Effector CD4-positive, alpha-beta T cell (primary cell): ENCODE results near the gene PIAS4.
"Not testable (repeated sequence)": the region's sequence is repeated elsewhere in the genome, so short reads cannot be mapped to it uniquely, and the experiment has no call there.

ENCODE experiments used
- DNase-seq: peaks from one replicate; pipeline ENCODE4 v3.0.0-alpha.2; 2020
- total RNA-seq: gene quantifications from one replicate; lab custom pipeline; 2026; lab: John Stamatoyannopoulos, UW

PIAS4 gene
- total RNA-seq = 21.0 reads per million, percentile 48 among the genes with 10 or more reads in this experiment

DNA sequence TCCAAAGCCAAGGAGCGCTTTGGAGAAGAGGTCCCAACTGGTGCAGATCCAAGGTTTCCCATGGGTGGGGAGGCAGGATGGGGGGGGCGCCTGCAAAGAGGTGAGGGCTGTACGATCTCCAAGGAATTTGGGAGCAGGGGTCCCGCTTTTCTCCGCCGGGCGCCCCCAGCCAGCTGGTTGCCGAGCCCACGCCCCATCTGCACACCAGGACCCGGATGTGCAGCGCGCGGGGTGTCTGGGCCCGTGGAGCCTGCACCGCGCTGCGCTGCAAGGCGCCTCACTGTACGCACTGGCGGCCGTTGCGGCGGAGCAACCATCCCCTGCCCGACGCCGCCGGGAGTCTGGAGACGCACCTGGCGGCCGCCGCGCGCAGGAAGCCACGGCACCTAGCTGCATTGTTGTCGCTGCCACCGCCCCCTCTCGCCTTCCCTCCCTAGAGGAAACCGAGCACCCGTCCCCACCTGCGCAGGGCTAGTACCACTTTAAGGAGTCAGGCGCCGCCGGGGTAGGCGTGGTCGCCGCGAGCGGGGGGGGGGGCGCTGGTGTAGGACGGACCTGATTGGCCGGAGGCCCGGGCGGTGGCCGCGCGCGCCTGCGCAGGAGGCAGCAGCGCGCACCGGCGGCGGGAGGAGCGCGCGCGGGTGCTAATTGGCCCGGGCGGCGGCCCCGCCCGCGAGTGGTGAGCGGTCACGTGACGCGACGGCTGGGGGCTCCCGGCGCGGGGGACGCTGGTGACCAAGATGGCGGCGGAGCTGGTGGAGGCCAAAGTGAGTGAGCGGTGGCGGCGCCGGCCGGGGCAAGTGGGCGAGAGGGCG is at the start of gene PIAS4:
TSS of gene PIAS4 (plus strand) at position 716 of the 815 bp plus-strand sequence. CDS start at position 741, 25 bp downstream.
- peak; percentile 95 for DNase-seq

DNA sequence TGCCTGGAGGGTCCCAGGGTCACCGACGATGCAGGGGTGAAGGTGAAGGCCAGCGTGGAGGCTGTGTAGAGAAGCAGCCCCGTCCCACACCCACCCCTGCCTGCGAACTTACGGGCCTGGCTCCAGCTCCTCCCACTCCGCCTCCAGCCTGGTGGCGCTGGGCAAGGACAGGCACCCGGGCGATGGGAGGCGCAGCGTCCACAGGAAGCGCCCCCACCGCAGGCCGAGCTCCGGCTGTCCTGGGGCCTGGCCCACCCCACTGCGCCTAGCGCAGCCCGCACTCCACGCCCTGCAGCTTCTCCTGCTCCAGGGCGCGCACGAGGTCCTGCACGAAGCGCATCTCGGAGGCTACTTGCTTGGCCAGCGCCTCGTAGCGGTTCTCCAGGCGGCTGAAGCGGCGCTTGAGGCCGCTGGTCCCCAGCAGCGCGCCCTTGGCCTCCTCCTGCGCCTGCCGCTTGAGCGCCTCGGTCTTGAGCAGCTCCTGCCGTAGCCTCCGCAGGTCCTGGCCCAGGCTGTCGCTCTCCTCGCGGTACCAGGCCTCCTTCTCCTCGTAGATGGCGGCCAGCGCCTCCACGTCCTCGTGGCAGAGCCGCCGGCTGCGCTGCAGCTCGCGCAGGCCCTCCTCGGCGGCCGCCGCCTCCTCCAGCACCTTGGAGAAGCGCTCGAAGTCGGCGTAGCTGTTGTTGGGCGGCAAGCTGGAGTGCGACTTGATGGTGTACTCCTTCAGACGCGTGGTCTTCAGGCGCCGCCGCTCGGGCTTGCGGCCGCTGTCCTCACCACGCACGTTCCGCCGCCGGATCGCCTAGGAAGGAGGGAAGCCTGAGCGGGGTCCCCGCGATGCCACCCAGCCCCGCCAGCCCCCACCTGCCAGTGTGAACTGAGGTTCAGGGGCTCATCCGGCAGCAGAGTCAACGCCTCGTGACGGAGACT is 48.4 kb upstream of the PIAS4 start:
- DNase-seq = no peak

DNA sequence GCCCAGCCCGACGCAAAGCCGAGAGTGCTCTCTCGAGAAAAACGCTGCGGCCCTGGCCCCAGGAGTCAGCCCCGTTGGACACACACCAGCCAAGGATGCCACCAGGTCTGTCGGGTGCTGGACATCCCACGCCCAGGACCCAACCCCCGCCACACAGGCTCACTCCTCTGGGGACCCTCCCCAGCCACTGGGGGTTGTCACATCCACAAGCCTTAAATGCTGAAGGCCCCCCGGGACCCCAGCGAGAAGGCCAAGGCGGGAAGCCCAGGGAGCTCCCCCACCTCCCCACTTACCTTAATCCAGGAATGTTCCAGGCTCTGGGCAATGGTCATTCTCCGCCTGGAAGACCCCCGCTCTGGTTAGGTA is 47.8 kb upstream of the PIAS4 start:
- DNase-seq = no peak

DNA sequence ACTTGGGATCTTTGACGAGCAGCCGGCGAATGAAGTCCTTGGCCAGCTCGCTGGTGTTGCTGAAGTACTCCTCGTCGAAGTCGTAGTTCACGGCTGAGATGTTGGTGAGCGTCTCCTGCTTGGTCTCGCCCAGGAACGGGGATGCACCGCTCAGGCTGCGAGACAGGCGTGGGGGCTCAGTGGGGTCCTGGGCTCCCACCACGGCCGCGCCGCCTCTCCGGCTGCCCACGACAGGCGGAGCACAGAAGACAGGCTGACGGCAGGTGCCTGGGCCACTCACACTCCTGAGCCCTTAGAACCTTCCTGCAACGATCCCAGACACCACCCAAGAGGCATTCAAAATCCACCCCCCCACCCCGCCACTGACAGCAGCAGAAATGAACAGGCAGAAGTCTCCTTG is 46.5 kb upstream of the PIAS4 start:
- DNase-seq = no peak

GRCh38 chr19:3963458-3964255 is 43.9 kb upstream of the PIAS4 start:
- DNase-seq = no peak

DNA sequence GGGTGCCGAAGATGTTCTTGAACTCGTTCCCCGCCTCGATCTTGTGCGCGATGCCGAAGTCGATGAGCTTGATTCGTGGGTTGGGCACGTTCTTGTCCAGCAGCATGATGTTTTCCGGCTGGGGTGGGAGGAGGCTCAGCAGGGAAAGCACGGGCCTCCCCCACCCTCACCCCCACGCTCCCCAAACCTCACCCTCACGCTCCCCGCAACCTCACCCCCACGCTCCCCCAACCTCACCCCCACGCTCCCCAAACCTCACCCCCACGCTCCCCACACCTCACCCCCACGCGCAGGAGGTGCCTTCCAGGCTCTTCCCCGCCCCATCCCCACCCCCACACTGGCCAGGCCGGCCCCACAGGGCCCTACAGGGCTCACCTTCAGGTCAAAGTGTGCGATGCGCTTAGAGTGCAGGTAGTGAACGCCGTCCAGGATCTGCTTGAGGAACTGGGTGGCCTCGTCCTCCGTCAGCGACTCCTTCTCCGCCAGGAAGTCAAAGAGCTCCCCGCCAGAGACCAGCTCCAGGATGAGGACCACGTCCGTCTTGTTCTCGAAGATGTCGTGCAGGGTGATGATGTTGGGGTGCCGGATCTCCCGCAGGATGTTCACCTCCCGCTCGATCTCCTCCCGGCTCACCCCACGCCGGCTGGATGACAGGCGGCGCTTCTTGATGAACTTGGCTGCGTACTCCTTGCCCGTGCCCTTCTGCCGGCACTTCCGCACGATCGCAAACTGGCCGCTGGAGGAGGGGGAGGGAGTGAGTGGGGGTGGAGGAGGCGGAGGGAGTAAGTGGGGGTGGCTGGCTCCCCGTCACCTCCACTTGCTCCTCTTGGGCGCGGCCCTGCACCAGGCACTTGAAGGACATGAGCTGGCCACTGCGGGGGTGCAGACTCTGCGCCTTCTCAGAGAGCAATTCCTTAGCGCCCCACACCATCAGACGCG is 43.0 kb upstream of the PIAS4 start:
- DNase-seq = no peak

GRCh38 chr19:3966051-3967017 is 41.2 kb upstream of the PIAS4 start:
- no peak for DNase-seq

DNA sequence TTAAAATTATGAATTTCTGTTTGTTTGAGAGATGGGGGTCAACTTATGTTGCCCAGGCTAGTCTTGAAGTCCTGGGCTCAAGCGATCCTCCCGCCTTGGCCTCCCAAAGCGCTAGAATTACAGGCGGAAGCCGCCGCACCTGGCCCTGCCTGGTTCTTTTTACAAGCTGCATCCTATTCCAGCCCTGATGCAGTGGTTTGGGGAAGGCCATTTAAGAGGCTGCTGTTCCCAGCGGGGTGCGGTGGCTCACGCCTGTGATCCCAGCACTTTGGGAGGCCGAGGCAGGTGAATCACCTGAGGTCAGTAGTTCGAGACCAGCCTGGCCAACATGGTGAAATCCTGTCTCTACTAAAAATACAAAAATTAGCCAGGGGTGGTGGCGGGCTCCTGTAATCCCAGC is 39.6 kb upstream of the PIAS4 start:
- not testable (repeated sequence) for DNase-seq

- DNase-seq = no peak
Observed at GRCh38 chr19:3968556-3969434, 38.7 kb upstream of the PIAS4 start.

DNA sequence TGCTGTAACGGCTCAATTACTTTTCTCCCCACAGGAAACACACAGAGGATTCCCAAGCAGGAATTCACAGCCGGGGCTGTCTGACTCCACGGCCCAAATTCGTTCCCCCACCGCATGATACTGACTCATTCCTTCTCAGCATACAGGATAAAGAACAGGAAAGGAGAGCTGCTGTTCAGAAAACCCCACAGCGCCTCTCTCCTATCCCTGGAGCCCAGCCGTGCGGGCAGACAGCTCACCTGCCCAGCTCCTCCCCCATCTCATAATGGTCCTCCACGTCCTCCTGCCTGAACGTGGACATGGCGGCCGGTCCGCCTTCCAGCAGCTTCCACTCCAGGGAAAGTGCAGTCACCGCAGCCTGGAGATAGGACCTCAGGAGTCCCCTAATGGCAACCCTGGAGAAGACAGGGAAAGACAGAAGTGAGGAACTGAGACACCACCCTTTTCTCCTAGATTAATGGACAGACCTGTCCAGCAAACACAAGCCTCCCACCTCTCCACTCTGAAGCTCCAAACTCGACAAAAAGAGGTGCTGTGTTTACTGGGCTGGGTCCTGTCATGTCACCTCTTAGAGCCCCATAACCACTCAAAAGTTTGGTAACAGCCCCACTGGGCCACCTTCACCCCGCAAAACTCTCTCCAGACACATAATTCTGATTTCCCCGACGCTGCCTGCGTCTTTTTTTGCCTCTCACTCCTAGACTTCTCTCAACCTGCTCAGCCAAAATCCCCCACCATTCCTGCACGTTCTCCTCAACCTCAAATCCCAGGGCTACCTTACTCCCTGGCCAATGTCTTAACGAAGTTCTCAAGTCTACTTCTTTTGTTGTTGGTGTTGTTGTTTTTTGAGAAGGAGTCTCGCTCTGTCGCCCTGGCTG is 37.9 kb upstream of the PIAS4 start:
- DNase-seq = no peak

GRCh38 chr19:3970313-3970807 is 37.2 kb upstream of the PIAS4 start:
- no peak for DNase-seq

DNA sequence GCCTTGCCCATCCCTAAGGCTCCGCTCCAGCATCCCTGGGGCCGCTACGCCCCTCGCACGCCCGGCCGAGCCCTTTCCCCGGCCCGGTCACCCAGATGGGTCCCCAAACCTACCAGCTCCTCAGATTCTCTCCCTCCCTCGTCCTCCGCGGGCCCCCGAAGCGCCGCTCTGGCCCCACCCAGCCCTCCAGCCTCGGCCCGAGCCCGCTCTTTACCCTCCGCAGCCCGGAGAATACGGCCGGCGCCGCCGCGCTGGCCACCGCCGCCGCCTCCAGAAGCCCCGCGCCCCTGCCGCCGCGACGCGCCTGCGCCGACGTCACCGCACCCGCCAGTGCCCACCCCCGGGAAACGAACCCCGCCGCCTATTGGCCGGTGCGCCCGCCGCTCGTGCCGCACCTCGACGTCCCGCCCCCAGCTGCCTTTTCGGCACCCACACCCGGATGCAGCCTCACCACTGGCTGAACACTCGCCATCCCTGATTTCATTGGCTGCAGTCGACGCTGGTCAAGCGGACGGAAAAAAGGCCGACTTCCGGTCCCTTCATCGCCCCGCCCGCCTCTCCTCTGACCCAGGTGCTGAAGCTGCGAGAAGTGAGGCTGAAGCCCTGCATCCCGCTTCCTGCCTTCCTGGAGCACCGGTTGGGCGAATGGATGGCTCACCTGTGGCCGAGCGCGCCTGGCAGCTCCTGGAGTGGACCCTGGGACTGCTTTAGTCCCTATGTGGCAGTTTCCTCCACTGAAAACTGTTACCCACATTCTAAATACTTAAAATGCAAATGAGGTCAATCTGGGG is 36.5 kb upstream of the PIAS4 start, which contains the start of gene DAPK3:
TSS of gene DAPK3 (minus strand) at position 292 of the 791 bp plus-strand sequence. CDS start 1,364 bp downstream, outside the sequence.
- peak; percentile 84 for DNase-seq

- DNase-seq = no peak
Observed at GRCh38 chr19:3975144-3975543, 32.4 kb upstream of the PIAS4 start.

GRCh38 chr19:3975637-3976087 is 31.9 kb upstream of the PIAS4 start:
- no peak for DNase-seq

GRCh38 chr19:3976495-3977241 is 30.9 kb upstream of the PIAS4 start:
- DNase-seq = no peak
